OCI-LY7 (cell line): ENCODE results near the gene CACNA1D.

Source experiments
- CTCF ChIP-seq: fragments of 200-600 bp; sonication (generic); conservative IDR thresholded peaks from 2 replicates; pipeline ENCODE4 v1.5.1; 2014; ENCODE audit warnings: mild to moderate bottlenecking, antibody characterized with exemption, low read length, moderate library complexity, mixed read lengths
- EZH2phosphoT487 ChIP-seq: fragments of 200-600 bp; sonication (generic); IDR thresholded peaks from 2 replicates; pipeline ENCODE4 v1.6.1; 2018; ENCODE audit warnings: low read depth, borderline replicate concordance, mild to moderate bottlenecking, mixed run types, antibody characterized with exemption, low read length, moderate library complexity, mixed read lengths

GRCh38 chr3:53613125-53613524 lies 118.7 kb downstream of the CACNA1D start:
- TF ChIP-seq CTCF (no peak), EZH2phosphoT487 (no peak)
